Lower lobe of right lung (tissue), 2 donors: ENCODE data around the gene RIC1. TPM values are rescaled to one million over a fixed set of nuclear protein-coding genes. Genes with fewer than 3 reads are reported as not detected.
"Not testable (repeated sequence)": the region's sequence is repeated elsewhere in the genome, so short reads cannot be mapped to it uniquely, and the experiment has no call there.

Experiments used
- ATAC-seq, 2 donors: fragments of 200-7000 bp; cut with Tn5 transposase; one replicate each; pipeline ENCODE4 v1.9.1; 2020 to 2022; ENCODE audit warnings: mild to moderate bottlenecking in 2 of 2, moderate library complexity in 2 of 2
- DNase-seq: peaks from one replicate; pipeline ENCODE4 v3.0.0-alpha.2; 2020
- H3K27ac ChIP-seq: fragments of 200-600 bp; one replicate; pipeline ENCODE4 v1.8.0; 2022
- H3K27me3 ChIP-seq: fragments of 200-600 bp; one replicate; pipeline ENCODE4 v1.8.0; 2022; ENCODE audit warnings: low read depth
- H3K36me3 ChIP-seq: fragments of 200-600 bp; one replicate; pipeline ENCODE4 v1.8.0; 2022; ENCODE audit warnings: mild to moderate bottlenecking
- H3K4me1 ChIP-seq: fragments of 200-600 bp; one replicate; pipeline ENCODE4 v1.8.0; 2022
- H3K4me3 ChIP-seq: fragments of 200-600 bp; one replicate; pipeline ENCODE4 v1.8.0; 2022; ENCODE audit warnings: mild to moderate bottlenecking
- H3K9me3 ChIP-seq: fragments of 200-600 bp; one replicate; pipeline ENCODE4 v1.8.0; 2022
- CTCF ChIP-seq: fragments of 200-600 bp; IDR thresholded peaks from one replicate; pipeline ENCODE4 v1.8.0; 2022; ENCODE audit warnings: antibody characterized with exemption, mild to moderate bottlenecking
- intact Hi-C: fragments of 100-400 bp; cut with DNase I; formaldehyde crosslinking; loops from one replicate; pipeline ENCODE4 v1.11.0; 2022
- total RNA-seq: library from RNA; stranded (reverse); fragmentation: NEBNext Ultra II Directional; extraction: Animal tissue kit (Norgen Biotek cat#: 25700); gene quantifications from one replicate; pipeline ENCODE4 v1.2.1, GENCODE V29; 2021
- donor health status: DM: no; HTN: yes; CAD: no; lungs with severe emphysema.

RIC1 gene
- total RNA-seq, 1 donor from 2014 or later, result 20.5 TPM

- no peak overlapping the region for H3K27ac ChIP-seq
- intact Hi-C loops, result no loop called here
These were observed 139.3 kb downstream of the RIC1 start for GRCh38 chr9:5767968-5768932.

GRCh38 chr9:5773324-5773999, 144.6 kb downstream of the RIC1 start:
- no peaks in the 10 kb centered on the region for H3K27me3 ChIP-seq
- ATAC-seq, result no peak
- H3K4me1 ChIP-seq, result no peaks in the 10 kb centered on the region
- H3K36me3 ChIP-seq, result peaks cover 99% of the 10 kb centered on the region
- H3K9me3 ChIP-seq, result peaks cover 3% of the 10 kb centered on the region
- no peak overlapping the region for H3K4me3 ChIP-seq
- no peak for TF ChIP-seq CTCF
- H3K27ac ChIP-seq, result no peak overlapping the region
- no peak for DNase-seq
- intact Hi-C loops, result no loop called here

More at GRCh38 chr9:5767968-5768932, 139.3 kb downstream of the RIC1 start:
- Histone ChIP-seq H3K27me3 (no peaks in the 10 kb centered on the region), H3K4me3 (no peak overlapping the region), H3K9me3 (no peaks in the 10 kb centered on the region), H3K4me1 (no peaks in the 10 kb centered on the region), H3K36me3 (peaks cover 100% of the 10 kb centered on the region)
- DNase-seq (no peak), ATAC-seq (no peak)
- TF ChIP-seq CTCF, result no peak

GRCh38 chr9:5778805-5779204, 149.9 kb downstream of the RIC1 start:
- H3K9me3 ChIP-seq, result peaks cover 12% of the 10 kb centered on the region
- DNase-seq, result no peak
- H3K4me1 ChIP-seq, result no peaks in the 10 kb centered on the region
- ATAC-seq, result no peak
- no peaks in the 10 kb centered on the region for H3K27me3 ChIP-seq
- no peak for TF ChIP-seq CTCF
- H3K27ac ChIP-seq, result no peak overlapping the region
- no peak overlapping the region for H3K4me3 ChIP-seq
- intact Hi-C loops, result no loop called here
- H3K36me3 ChIP-seq, result peaks cover 68% of the 10 kb centered on the region

- H3K27ac ChIP-seq, intact Hi-C loops, ATAC-seq, H3K27me3 ChIP-seq, H3K4me1 ChIP-seq, H3K4me3 ChIP-seq, DNase-seq: not testable (repeated sequence)
- Histone ChIP-seq H3K36me3 (peaks cover 58% of the 10 kb centered on the region), H3K9me3 (peaks cover 12% of the 10 kb centered on the region)
These were observed 150.9 kb downstream of the RIC1 start for GRCh38 chr9:5779705-5780218.

GRCh38 chr9:5783420-5783819, 154.5 kb downstream of the RIC1 start:
- intact Hi-C loops, DNase-seq, ATAC-seq, H3K4me3 ChIP-seq, H3K27ac ChIP-seq, H3K27me3 ChIP-seq, H3K9me3 ChIP-seq, H3K4me1 ChIP-seq: not testable (repeated sequence)
- H3K36me3 ChIP-seq, result peaks cover 47% of the 10 kb centered on the region

GRCh38 chr9:5783982-5784381, 155.1 kb downstream of the RIC1 start:
- intact Hi-C loops, result no loop called here
- Histone ChIP-seq H3K4me3 (no peak overlapping the region), H3K4me1 (peaks cover 8% of the 10 kb centered on the region), H3K9me3 (peaks cover 5% of the 10 kb centered on the region), H3K27ac (no peak overlapping the region), H3K27me3 (no peaks in the 10 kb centered on the region), H3K36me3 (peaks cover 41% of the 10 kb centered on the region)
- no peak for TF ChIP-seq CTCF
- ATAC-seq (no peak), DNase-seq (no peak)
